ENCODE measurements around the gene AFAP1L1. TPM values are rescaled to one million over a fixed set of nuclear protein-coding genes. Genes with fewer than 3 reads are reported as not detected.

The AFAP1L1 gene
- total and polyA plus RNA-seq, 2 of the 13 experiments (the other 11 are each of a cell fraction or from before 2014, with no cell fraction given) = 0.38 to 1.0 TPM

DNA sequence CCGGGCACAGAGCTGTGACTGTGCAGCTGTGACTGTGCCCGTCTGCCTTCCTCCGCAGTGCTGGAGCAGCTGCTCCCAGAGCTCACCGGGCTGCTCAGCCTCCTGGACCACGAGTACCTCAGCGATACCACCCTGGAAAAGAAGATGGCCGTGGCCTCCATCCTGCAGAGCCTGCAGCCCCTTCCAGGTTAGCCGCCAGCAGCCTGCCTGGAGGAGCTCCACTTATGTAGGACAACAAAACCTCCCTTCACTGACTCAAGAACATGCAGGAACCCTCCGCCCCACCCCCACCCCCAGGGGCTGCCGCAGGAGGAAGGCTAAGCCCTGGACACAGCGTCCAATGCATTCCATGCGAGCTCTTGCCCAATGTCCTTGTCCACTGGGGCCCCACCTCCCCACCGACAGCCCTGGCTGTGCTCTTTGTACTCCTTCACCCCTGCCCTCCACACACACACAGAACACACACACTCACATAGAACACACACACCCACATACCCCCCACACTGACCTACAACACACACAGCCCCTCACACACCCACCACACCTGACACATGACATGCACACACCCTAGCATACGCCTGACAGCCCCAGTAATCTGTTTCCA, 27.9 kb downstream of the AFAP1L1 start (continued):
- TF ChIP-seq NR2F1 (CRISPR knock-in tag; IDR thresholded peaks at IDR 0.05) = peak; percentile 62 to 64
- TF ChIP-seq POLR2G (IDR thresholded peaks at IDR 0.05; ENCODE audit: low read depth, low read length) = no peak
- TF ChIP-seq NCOA2 (CRISPR knock-in tag; IDR thresholded peaks at IDR 0.05) = peak; percentile 44
- peak; percentile 35; the same call in 1 of the 2 replicates for TF ChIP-seq SAP130 (CRISPR knock-in tag; IDR thresholded peaks at IDR 0.05; ENCODE audit: low read depth)
- TF ChIP-seq, protein P1, sequence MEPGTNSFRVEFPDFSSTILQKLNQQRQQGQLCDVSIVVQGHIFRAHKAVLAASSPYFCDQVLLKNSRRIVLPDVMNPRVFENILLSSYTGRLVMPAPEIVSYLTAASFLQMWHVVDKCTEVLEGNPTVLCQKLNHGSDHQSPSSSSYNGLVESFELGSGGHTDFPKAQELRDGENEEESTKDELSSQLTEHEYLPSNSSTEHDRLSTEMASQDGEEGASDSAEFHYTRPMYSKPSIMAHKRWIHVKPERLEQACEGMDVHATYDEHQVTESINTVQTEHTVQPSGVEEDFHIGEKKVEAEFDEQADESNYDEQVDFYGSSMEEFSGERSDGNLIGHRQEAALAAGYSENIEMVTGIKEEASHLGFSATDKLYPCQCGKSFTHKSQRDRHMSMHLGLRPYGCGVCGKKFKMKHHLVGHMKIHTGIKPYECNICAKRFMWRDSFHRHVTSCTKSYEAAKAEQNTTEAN (CRISPR knock-in tag; conservative IDR thresholded peaks at IDR 0.05) = peak; percentile 71; the same call in 1 of the 2 replicates
- no peak for TF ChIP-seq ZNF616 (CRISPR knock-in tag; IDR thresholded peaks at IDR 0.05; ENCODE audit: low read depth)
- peak in 1 of 2 experiments; percentile 39; a peak in 1 of 4 replicates for TF ChIP-seq EP300 (IDR thresholded peaks at IDR 0.05; ENCODE audit: low read depth in 2 of 2, low read length in 2 of 2)
- peak; percentile 42; the same call in 1 of the 2 replicates for TF ChIP-seq EP300 (CRISPR knock-in tag; IDR thresholded peaks at IDR 0.05; ENCODE audit: borderline replicate concordance)
- peak; percentile 67; the same call in 1 of the 2 replicates for TF ChIP-seq ZMYM4 (CRISPR knock-in tag; IDR thresholded peaks at IDR 0.05)
- TF ChIP-seq, protein P2, sequence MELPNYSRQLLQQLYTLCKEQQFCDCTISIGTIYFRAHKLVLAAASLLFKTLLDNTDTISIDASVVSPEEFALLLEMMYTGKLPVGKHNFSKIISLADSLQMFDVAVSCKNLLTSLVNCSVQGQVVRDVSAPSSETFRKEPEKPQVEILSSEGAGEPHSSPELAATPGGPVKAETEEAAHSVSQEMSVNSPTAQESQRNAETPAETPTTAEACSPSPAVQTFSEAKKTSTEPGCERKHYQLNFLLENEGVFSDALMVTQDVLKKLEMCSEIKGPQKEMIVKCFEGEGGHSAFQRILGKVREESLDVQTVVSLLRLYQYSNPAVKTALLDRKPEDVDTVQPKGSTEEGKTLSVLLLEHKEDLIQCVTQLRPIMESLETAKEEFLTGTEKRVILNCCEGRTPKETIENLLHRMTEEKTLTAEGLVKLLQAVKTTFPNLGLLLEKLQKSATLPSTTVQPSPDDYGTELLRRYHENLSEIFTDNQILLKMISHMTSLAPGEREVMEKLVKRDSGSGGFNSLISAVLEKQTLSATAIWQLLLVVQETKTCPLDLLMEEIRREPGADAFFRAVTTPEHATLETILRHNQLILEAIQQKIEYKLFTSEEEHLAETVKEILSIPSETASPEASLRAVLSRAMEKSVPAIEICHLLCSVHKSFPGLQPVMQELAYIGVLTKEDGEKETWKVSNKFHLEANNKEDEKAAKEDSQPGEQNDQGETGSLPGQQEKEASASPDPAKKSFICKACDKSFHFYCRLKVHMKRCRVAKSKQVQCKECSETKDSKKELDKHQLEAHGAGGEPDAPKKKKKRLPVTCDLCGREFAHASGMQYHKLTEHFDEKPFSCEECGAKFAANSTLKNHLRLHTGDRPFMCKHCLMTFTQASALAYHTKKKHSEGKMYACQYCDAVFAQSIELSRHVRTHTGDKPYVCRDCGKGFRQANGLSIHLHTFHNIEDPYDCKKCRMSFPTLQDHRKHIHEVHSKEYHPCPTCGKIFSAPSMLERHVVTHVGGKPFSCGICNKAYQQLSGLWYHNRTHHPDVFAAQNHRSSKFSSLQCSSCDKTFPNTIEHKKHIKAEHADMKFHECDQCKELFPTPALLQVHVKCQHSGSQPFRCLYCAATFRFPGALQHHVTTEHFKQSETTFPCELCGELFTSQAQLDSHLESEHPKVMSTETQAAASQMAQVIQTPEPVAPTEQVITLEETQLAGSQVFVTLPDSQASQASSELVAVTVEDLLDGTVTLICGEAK (IDR thresholded peaks at IDR 0.05) = no peak
- TF ChIP-seq, protein P2 (CRISPR knock-in tag; IDR thresholded peaks at IDR 0.05) = peak; percentile 7; the same call in 1 of the 2 replicates
- peak; percentile 52; the same call in 1 of the 2 replicates for TF ChIP-seq ELF3 (CRISPR knock-in tag; IDR thresholded peaks at IDR 0.05)
- peak; percentile 43; the same call in 1 of the 2 replicates for TF ChIP-seq RXRA (CRISPR knock-in tag; IDR thresholded peaks at IDR 0.05)
- TF ChIP-seq MAZ (IDR thresholded peaks at IDR 0.05; ENCODE audit: borderline replicate concordance, low read depth, low read length) = 0 out of 2 replicates have a peak, but pooled peaks have one; percentile 31
- no peak for TF ChIP-seq MAZ (CRISPR knock-in tag; IDR thresholded peaks at IDR 0.05; ENCODE audit: low read depth)
- no peak for TF ChIP-seq NFKBIZ (CRISPR knock-in tag; IDR thresholded peaks at IDR 0.05)
- no peak for TF ChIP-seq MAFF (IDR thresholded peaks at IDR 0.05; ENCODE audit: low read depth, low read length)
- no peak for TF ChIP-seq SSRP1 (CRISPR knock-in tag; IDR thresholded peaks at IDR 0.05)
- peak; percentile 91 for TF ChIP-seq ZSCAN25 (CRISPR knock-in tag; IDR thresholded peaks at IDR 0.05)
- peak; percentile 40; the same call in 1 of the 2 replicates for TF ChIP-seq MED1 (CRISPR knock-in tag; IDR thresholded peaks at IDR 0.05)
- TF ChIP-seq LCORL (IDR thresholded peaks at IDR 0.05) = no peak
- 0 out of 2 replicates have a peak, but pooled peaks have one; percentile 29 for TF ChIP-seq LCORL (CRISPR knock-in tag; IDR thresholded peaks at IDR 0.05)

Measured in HepG2 (cell line).